NCI-H510A treated with DMSO at 0.1 percent for 48 hours (cell line): ENCODE data around the gene HPN.
"Not testable (repeated sequence)": the region's sequence is repeated elsewhere in the genome, so short reads cannot be mapped to it uniquely, and the experiment has no call there.

Experiments used
- DNase-seq: peaks from one replicate; lab custom pipeline; 2025; lab: John Stamatoyannopoulos, UW

HPN gene

GRCh38 chr19:35041548-35042055 is at the start of gene HPN:
TSS of gene HPN (plus strand) at chr19:35041721. CDS start at chr19:35042507, 786 bp downstream.
- no peak for DNase-seq

- DNase-seq: not testable (repeated sequence)
These were observed 48.9 kb upstream of the HPN start for GRCh38 chr19:34992582-34992981.

- DNase-seq: no peak
These were observed 47.3 kb upstream of the HPN start for GRCh38 chr19:34994286-34994642.

GRCh38 chr19:34994643-34995541 is 46.6 kb upstream of the HPN start:
- DNase-seq: no peak

GRCh38 chr19:34995551-34995950 is 46.0 kb upstream of the HPN start:
- no peak for DNase-seq

- no peak for DNase-seq
These were observed 44.4 kb upstream of the HPN start for GRCh38 chr19:34997071-34997617.

- DNase-seq: not testable (repeated sequence)
These were observed 43.3 kb upstream of the HPN start for GRCh38 chr19:34998224-34998623.

GRCh38 chr19:34998777-34999497 is 42.6 kb upstream of the HPN start:
- DNase-seq: no peak

- peak; percentile 91 for DNase-seq
These were observed 41.8 kb upstream of the HPN start, which contains the start of gene GRAMD1A for GRCh38 chr19:34999498-35000337. TSS of gene GRAMD1A (plus strand) at chr19:35000323. CDS start at chr19:35000479, 156 bp downstream.

- no peak for DNase-seq
These were observed 41.2 kb upstream of the HPN start for GRCh38 chr19:35000338-35000646.

- peak; percentile 53 for DNase-seq
These were observed 40.6 kb upstream of the HPN start for GRCh38 chr19:35000647-35001501.

- no peak for DNase-seq
These were observed 39.4 kb upstream of the HPN start for GRCh38 chr19:35002037-35002535.

GRCh38 chr19:35004517-35005255 is 36.8 kb upstream of the HPN start:
- no peak for DNase-seq

- no peak for DNase-seq
These were observed 36.1 kb upstream of the HPN start for GRCh38 chr19:35005256-35005977.

GRCh38 chr19:35006007-35006341 is 35.5 kb upstream of the HPN start:
- DNase-seq: not testable (repeated sequence)

GRCh38 chr19:35006342-35006998 is 35.1 kb upstream of the HPN start:
- peak; percentile 32 for DNase-seq

GRCh38 chr19:35006999-35007365 is 34.5 kb upstream of the HPN start:
- DNase-seq: no peak

GRCh38 chr19:35007427-35007826 is 34.1 kb upstream of the HPN start:
- DNase-seq: not testable (repeated sequence)

- no peak for DNase-seq
These were observed 32.6 kb upstream of the HPN start for GRCh38 chr19:35008891-35009341.
